Measurements from ENCODE around the gene RNF130.

- TF ChIP-seq CTCF (IDR thresholded peaks at IDR 0.05) (no peak), POLR2A (IDR thresholded peaks at IDR 0.05) (no peak)
Measured at GRCh38 chr5:180085837-180086236, 14.3 kb upstream of the RNF130 start.
